ENCODE results near the gene SLC16A10.

SLC16A10 gene

GRCh38 chr6:111242452-111242851, 155.1 kb downstream of the SLC16A10 start:
- H3K4me3 ChIP-seq (ENCODE audit: low read depth, low read length): no peak overlapping the region
- no peak for DNase-seq (ENCODE audit: low read depth, low spot score)
- ChIA-PET CTCF (interaction anchor here (1.0 to 3.9 kb wide), 3 partner anchors 8 to 231 kb away, joined by 3 to 20 read pairs (median 7); a partner anchor contains a TSS), POLR2A (interaction anchor here (1.7 kb wide), 1 partner anchor 17 kb away, joined by 7 read pairs; a partner anchor contains a TSS)
- TF ChIP-seq CTCF (IDR thresholded peaks at IDR 0.05; ENCODE audit: insufficient read depth, low read length, missing control alignments): no peak

DNA sequence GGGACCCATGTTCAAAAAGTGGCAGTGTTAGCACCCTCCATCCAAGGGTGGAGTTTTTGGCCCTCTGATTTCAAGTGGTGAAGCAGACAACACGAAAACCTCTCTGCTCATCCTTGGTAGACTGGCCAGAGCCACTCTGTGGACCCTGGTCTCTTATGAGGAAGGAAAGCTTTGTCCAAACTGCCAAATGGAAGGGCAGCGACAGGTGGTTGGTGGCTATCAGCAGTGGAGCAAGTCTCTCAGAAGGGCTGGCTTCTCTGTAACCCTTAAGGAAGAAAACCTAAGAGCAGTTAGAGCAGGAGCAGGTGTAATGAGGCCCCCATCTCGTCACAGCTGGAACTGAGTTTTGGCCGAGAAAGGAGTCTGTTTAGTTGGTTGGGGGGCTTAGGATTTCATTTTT, 155.8 kb downstream of the SLC16A10 start:
- DNase-seq (ENCODE audit: low read depth, low spot score): no peak

GRCh38 chr6:111248789-111249188, 161.5 kb downstream of the SLC16A10 start:
- CTCF ChIA-PET: interaction anchor here (0.6 to 1.5 kb wide), 2 partner anchors 9 to 10 kb away, joined by 3 read pairs; a partner anchor contains a TSS
- no peak for DNase-seq (ENCODE audit: low read depth, low spot score)
- POLR2A ChIA-PET: no interaction called here
- no peak overlapping the region for H3K4me3 ChIP-seq (ENCODE audit: low read depth, low read length)
- no peak for TF ChIP-seq CTCF (IDR thresholded peaks at IDR 0.05; ENCODE audit: insufficient read depth, low read length, missing control alignments)

More for the DNA sequence above, 155.8 kb downstream of the SLC16A10 start:
- TF ChIP-seq CTCF (IDR thresholded peaks at IDR 0.05; ENCODE audit: insufficient read depth, low read length, missing control alignments): no peak
- no peak overlapping the region for H3K4me3 ChIP-seq (ENCODE audit: low read depth, low read length)
- CTCF ChIA-PET: interaction anchor here (1.0 to 3.9 kb wide), 3 partner anchors 8 to 231 kb away, joined by 3 to 20 read pairs (median 7); a partner anchor contains a TSS
- POLR2A ChIA-PET: interaction anchor here (1.7 kb wide), 1 partner anchor 16 kb away, joined by 7 read pairs; a partner anchor contains a TSS

DNA sequence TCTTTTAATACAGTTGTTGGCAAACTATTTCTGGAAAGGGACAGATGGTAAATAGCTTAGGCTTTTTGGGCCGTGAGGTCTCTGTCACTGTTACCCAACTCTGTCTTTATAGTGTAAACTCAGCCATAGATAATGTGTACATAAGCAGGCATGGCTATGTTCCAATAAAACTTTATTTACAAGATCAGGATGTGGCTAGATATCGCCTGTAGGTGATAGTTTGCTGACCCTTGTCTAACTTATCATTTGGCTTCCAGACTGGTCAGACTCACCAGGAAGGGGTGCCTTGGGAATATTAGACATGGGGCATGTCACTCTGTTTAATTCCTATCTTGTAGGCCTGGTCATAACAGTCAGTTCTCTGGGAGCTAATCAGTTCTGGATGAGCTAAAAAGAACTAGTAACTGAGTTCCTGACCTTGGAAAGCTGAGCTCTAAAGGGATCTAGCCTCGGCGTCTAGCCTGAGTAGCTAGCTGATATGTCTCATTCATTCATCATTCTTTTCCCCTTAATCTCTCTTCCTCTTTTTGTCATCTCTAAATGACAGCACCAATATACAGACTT, 163.6 kb downstream of the SLC16A10 start:
- TF ChIP-seq CTCF (IDR thresholded peaks at IDR 0.05; ENCODE audit: insufficient read depth, low read length, missing control alignments): no peak
- CTCF ChIA-PET: interaction anchor here (0.6 to 3.3 kb wide), 6 partner anchors 8 to 239 kb away, joined by 3 to 24 read pairs (median 6); a partner anchor contains a TSS

DNA sequence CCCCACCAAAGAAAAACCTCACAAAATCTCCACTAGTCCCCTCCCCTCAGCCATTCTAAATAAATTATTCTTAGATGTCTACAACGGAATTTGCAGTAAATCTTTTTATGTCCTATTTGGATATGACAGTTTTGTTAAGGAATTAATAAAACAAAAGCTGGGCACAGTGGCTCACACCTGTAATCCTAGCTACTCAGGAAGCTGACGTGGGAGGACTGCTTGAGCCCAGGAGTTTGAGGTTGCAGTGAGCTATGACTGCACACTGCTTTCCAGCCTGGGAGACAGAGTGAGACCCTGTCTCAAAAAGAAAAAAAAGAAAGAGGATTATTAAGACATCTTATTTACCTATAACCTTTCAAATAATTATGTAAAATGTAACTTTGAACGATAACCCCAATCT, 165.4 kb downstream of the SLC16A10 start:
- no peak for TF ChIP-seq CTCF (IDR thresholded peaks at IDR 0.05; ENCODE audit: insufficient read depth, low read length, missing control alignments)
- POLR2A ChIA-PET: no interaction called here
- no peak overlapping the region for H3K4me3 ChIP-seq (ENCODE audit: low read depth, low read length)
- DNase-seq (ENCODE audit: low read depth, low spot score): no peak
- CTCF ChIA-PET: interaction anchor here (0.8 to 3.3 kb wide), 4 partner anchors 22 to 241 kb away, joined by 3 to 24 read pairs (median 5); no protein-coding TSS in a partner anchor

More for the DNA sequence above, 163.6 kb downstream of the SLC16A10 start:
- POLR2A ChIA-PET: no interaction called here
- no peak for DNase-seq (ENCODE audit: low read depth, low spot score)
- no peak overlapping the region for H3K4me3 ChIP-seq (ENCODE audit: low read depth, low read length)

GRCh38 chr6:111254004-111254778, 166.9 kb downstream of the SLC16A10 start:
- DNase-seq (ENCODE audit: low read depth, low spot score): no peak

More at GRCh38 chr6:111254004-111254778, 166.9 kb downstream of the SLC16A10 start:
- no peak overlapping the region for H3K4me3 ChIP-seq (ENCODE audit: low read depth, low read length)
- POLR2A ChIA-PET: no interaction called here
- TF ChIP-seq CTCF (IDR thresholded peaks at IDR 0.05; ENCODE audit: insufficient read depth, low read length, missing control alignments): no peak
- CTCF ChIA-PET: no interaction called here
